Neural cell (in vitro differentiated cells): Measurements from ENCODE around the gene NPTN.

ENCODE experiments used
- EP300 ChIP-seq: fragments of 450-650 bp; conservative IDR thresholded peaks from 2 replicates; pipeline ENCODE4 v1.6.1; 2014; ENCODE audit warnings: antibody characterized with exemption, mild to moderate bottlenecking, moderate library complexity; ENCODE audit not compliant: poor library complexity, severe bottlenecking
- EZH2 ChIP-seq: fragments of 200-600, 300-800 bp; shearing (Covaris generic), sonication (generic); IDR thresholded peaks from 2 replicates; pipeline ENCODE4 v1.6.1; 2014; ENCODE audit warnings: antibody characterized with exemption, low read length, borderline replicate concordance, mild to moderate bottlenecking; ENCODE audit not compliant: insufficient read depth, poor library complexity, severe bottlenecking
- POLR2AphosphoS5 ChIP-seq: IDR thresholded peaks from 2 replicates; pipeline ENCODE4 v1.6.1; 2012
- TF ChIP-seq, protein P1 (sequence below): fragments of 450-650 bp; IDR thresholded peaks from 2 replicates; pipeline ENCODE4 v1.5.1; 2014; ENCODE audit warnings: antibody characterized with exemption, mild to moderate bottlenecking, moderate library complexity; ENCODE audit not compliant: poor library complexity, severe bottlenecking

DNA sequence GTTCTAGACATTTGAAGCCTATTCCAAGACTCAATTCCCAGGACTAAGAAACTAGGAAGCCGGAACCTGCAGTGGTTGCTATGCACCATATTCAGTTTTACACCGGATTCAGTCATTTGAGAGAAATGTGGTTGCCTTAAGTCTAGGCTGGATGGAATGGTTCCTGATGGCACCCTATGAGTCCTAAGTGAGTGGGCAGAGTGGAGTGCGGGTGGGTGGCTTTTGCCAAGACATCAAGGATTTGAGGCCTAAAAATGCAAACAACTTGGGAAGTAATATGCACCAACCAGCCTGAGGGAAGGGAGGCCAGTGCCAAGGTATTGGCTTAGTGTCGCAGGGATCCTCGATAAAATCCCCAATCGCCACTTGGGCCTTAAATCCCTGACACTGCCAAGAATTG is 46.8 kb upstream of the NPTN start:
- TF ChIP-seq, protein P1, sequence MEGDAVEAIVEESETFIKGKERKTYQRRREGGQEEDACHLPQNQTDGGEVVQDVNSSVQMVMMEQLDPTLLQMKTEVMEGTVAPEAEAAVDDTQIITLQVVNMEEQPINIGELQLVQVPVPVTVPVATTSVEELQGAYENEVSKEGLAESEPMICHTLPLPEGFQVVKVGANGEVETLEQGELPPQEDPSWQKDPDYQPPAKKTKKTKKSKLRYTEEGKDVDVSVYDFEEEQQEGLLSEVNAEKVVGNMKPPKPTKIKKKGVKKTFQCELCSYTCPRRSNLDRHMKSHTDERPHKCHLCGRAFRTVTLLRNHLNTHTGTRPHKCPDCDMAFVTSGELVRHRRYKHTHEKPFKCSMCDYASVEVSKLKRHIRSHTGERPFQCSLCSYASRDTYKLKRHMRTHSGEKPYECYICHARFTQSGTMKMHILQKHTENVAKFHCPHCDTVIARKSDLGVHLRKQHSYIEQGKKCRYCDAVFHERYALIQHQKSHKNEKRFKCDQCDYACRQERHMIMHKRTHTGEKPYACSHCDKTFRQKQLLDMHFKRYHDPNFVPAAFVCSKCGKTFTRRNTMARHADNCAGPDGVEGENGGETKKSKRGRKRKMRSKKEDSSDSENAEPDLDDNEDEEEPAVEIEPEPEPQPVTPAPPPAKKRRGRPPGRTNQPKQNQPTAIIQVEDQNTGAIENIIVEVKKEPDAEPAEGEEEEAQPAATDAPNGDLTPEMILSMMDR, result no peak
- TF ChIP-seq EP300, result no peak
- TF ChIP-seq EZH2, result no peak
- no peak for TF ChIP-seq POLR2AphosphoS5
